Hippocampal formation (tissue), 2 donors: ENCODE results near the gene REV1.
A peak's percentile ranks its signal among the peaks of the same experiment; 100 is the strongest.
"Not testable (repeated sequence)": the region's sequence is repeated elsewhere in the genome, so short reads cannot be mapped to it uniquely, and the experiment has no call there.

Experiments
- DNase-seq, 2 donors: peaks; one replicate each; lab custom pipeline; 2025; lab: John Stamatoyannopoulos, UW

REV1 gene

GRCh38 chr2:99487906-99488305 is 1.9 kb downstream of the REV1 start:
- no peak for DNase-seq

GRCh38 chr2:99485824-99486223 is 4.0 kb downstream of the REV1 start:
- no peak for DNase-seq

GRCh38 chr2:99485411-99485810 is 4.4 kb downstream of the REV1 start:
- DNase-seq: no peak

- no peak for DNase-seq
Measured at GRCh38 chr2:99484205-99484604, 5.6 kb downstream of the REV1 start.

GRCh38 chr2:99481941-99482340 is 7.9 kb downstream of the REV1 start:
- no peak for DNase-seq

- no peak for DNase-seq
Measured at GRCh38 chr2:99481527-99481926, 8.3 kb downstream of the REV1 start.

GRCh38 chr2:99480390-99480789 is 9.4 kb downstream of the REV1 start:
- DNase-seq: no peak

GRCh38 chr2:99478632-99479031 is 11.2 kb downstream of the REV1 start:
- DNase-seq: no peak

- DNase-seq: no peak
Measured at GRCh38 chr2:99477054-99477453, 12.8 kb downstream of the REV1 start.

GRCh38 chr2:99476629-99477028 is 13.2 kb downstream of the REV1 start:
- no peak for DNase-seq

- DNase-seq: not testable (repeated sequence)
Measured at GRCh38 chr2:99475095-99475494, 14.7 kb downstream of the REV1 start.

GRCh38 chr2:99473518-99474083 is 16.2 kb downstream of the REV1 start:
- no peak for DNase-seq

- no peak for DNase-seq
Measured at GRCh38 chr2:99472600-99472960, 17.2 kb downstream of the REV1 start.

GRCh38 chr2:99471654-99472599 is 17.9 kb downstream of the REV1 start:
- no peak for DNase-seq

GRCh38 chr2:99470957-99471356 is 18.9 kb downstream of the REV1 start:
- no peak for DNase-seq

- not testable (repeated sequence) for DNase-seq
Measured at GRCh38 chr2:99470459-99470858, 19.4 kb downstream of the REV1 start.

- no peak for DNase-seq
Measured at GRCh38 chr2:99469394-99469793, 20.4 kb downstream of the REV1 start.

GRCh38 chr2:99468155-99468554 is 21.7 kb downstream of the REV1 start:
- DNase-seq: peak in 1 of 2 donors; percentile 19

GRCh38 chr2:99467390-99467789 is 22.4 kb downstream of the REV1 start:
- no peak for DNase-seq

- no peak for DNase-seq
Measured at GRCh38 chr2:99461828-99462483, 27.9 kb downstream of the REV1 start.

- no peak for DNase-seq
Measured at GRCh38 chr2:99458529-99458928, 31.3 kb downstream of the REV1 start.

- no peak for DNase-seq
Measured at GRCh38 chr2:99451686-99452085, 38.1 kb downstream of the REV1 start.

GRCh38 chr2:99451280-99451679 is 38.5 kb downstream of the REV1 start:
- DNase-seq: no peak
